PC-9 (cell line): ENCODE measurements around the gene MTHFSD. TPM values are rescaled to one million over a fixed set of nuclear protein-coding genes. Genes with fewer than 3 reads are reported as not detected.

Source experiments
- BruUV-seq: library from RNA; stranded (reverse); fragments of 400-500 nt; replicated peaks from 2 replicates; lab custom pipeline; 2021; lab: Mats Ljungman, UMichigan
- CTCF ChIA-PET: fragments of 300-600 bp; sonication (Branson Sonifier 250); formaldehyde crosslinking; loops from one replicate; lab custom pipeline; 2022; ENCODE audit warnings: antibody characterized with exemption; lab: Charles Lee
- POLR2A ChIA-PET: fragments of 300-600 bp; sonication (Branson Sonifier 250); formaldehyde crosslinking; loops from one replicate; lab custom pipeline; 2022; ENCODE audit warnings: antibody characterized with exemption; ENCODE audit not compliant: unreplicated experiment; lab: Charles Lee
- DNase-seq, 2 experiments: peaks; one replicate each; pipeline versions ENCODE4 v3.0.0 to v3.0.0-alpha.2; 2015 to 2022; ENCODE audit warnings: mixed read lengths in 1 of 2
- H2AFZ ChIP-seq: fragments of 200-600 bp; sonication (generic); 2 replicates; pipeline ENCODE4 v1.8.1; 2017; ENCODE audit warnings: antibody characterized with exemption
- H3F3A ChIP-seq: fragments of 200-600 bp; sonication (generic); 2 replicates; pipeline ENCODE4 v1.8.1; 2017; ENCODE audit warnings: antibody characterized with exemption, mild to moderate bottlenecking, low read depth; ENCODE audit not compliant: insufficient read depth
- H3K27ac ChIP-seq: fragments of 200-600 bp; sonication (generic); 2 replicates; pipeline ENCODE4 v1.6.1; 2016; ENCODE audit warnings: mixed run types
- H3K27me3 ChIP-seq: fragments of 200-600 bp; sonication (generic); 2 replicates; pipeline ENCODE4 v1.6.1; 2016; ENCODE audit warnings: low read depth, mixed run types; ENCODE audit not compliant: insufficient read depth
- H3K36me3 ChIP-seq: fragments of 200-600 bp; sonication (generic); 2 replicates; pipeline ENCODE4 v1.6.1; 2016; ENCODE audit warnings: low read depth, mixed run types
- H3K4me1 ChIP-seq: fragments of 200-600 bp; sonication (generic); replicated peaks from 2 replicates; pipeline ENCODE4 v1.6.1; 2016; ENCODE audit warnings: mixed run types; ENCODE audit not compliant: insufficient read depth
- H3K4me2 ChIP-seq: fragments of 200-600 bp; sonication (generic); 2 replicates; pipeline ENCODE4 v1.6.1; 2017; ENCODE audit warnings: mixed run types
- H3K4me3 ChIP-seq: fragments of 200-600 bp; sonication (generic); 2 replicates; pipeline ENCODE4 v1.6.1; 2016; ENCODE audit warnings: mixed run types
- H3K79me2 ChIP-seq: fragments of 200-600 bp; sonication (generic); 2 replicates; pipeline ENCODE4 v1.6.1; 2017; ENCODE audit warnings: low read depth, mixed run types
- H3K9me2 ChIP-seq: fragments of 200-600 bp; sonication (generic); 2 replicates; pipeline ENCODE4 v1.8.1; 2017; ENCODE audit warnings: mild to moderate bottlenecking; ENCODE audit not compliant: insufficient read depth
- H3K9me3 ChIP-seq: fragments of 200-600 bp; sonication (generic); 2 replicates; pipeline ENCODE4 v1.8.1; 2016; ENCODE audit warnings: low read depth; ENCODE audit not compliant: insufficient read depth
- H4K20me1 ChIP-seq: fragments of 200-600 bp; sonication (generic); 2 replicates; pipeline ENCODE4 v1.8.1; 2017; ENCODE audit not compliant: insufficient read depth
- EZH2 ChIP-seq: fragments of 200-600 bp; sonication (generic); IDR thresholded peaks from 2 replicates; pipeline ENCODE4 v1.8.0; 2017; ENCODE audit warnings: antibody characterized with exemption, low read depth
- intact Hi-C: fragments of 100-400 bp; cut with micrococcal nuclease; formaldehyde crosslinking; loops from one replicate; pipeline ENCODE4 v1.10.0; 2022; ENCODE audit not compliant: unreplicated experiment
- total RNA-seq: library from RNA; stranded (reverse); gene quantifications from 2 replicates; pipeline ENCODE4 v1.2.3, GENCODE V29; 2021
- TF ChIP-seq, protein P1 (sequence below): fragments of 200-600 bp; sonication (generic); conservative IDR thresholded peaks from 2 replicates; pipeline ENCODE4 v1.6.1; 2017; ENCODE audit warnings: mixed run types, antibody characterized with exemption, mild to moderate bottlenecking, moderate library complexity

The MTHFSD gene
- total RNA-seq, 1 experiment from 2014 or later = 25.7 TPM

DNA sequence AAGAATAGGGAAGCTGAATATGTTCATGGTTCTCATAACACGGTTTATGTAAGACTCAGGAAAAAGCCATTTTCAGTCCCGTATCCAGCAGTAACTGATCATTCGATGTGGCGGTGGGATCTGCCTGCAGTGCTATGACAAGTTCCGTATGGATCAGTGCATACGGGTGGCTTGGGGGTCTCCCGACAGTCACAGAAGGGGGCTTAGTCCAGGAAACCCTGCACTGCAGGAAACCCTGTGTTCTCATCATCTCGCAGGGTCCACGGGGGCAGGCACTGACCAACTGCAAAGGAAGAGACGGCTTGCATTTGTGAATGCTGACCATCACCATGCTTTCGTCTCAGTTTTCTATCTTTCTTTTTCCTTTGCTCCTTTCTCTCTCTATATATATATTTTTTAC lies 7.7 kb downstream of the MTHFSD start:
- Histone ChIP-seq H3K4me2 (no peak overlapping the region), H3K27ac (no peak overlapping the region), H2AFZ (no peak overlapping the region), H3K9me2 (no peaks in the 10 kb centered on the region), H3K27me3 (no peaks in the 10 kb centered on the region), H4K20me1 (peaks cover 10% of the 10 kb centered on the region; the same call in 1 of the 2 replicates), H3K4me1 (no peaks in the 10 kb centered on the region), H3K4me3 (no peak overlapping the region), H3F3A (no peaks in the 10 kb centered on the region), H3K9me3 (no peaks in the 10 kb centered on the region), H3K79me2 (no peaks in the 10 kb centered on the region), H3K36me3 (peaks cover 15% of the 10 kb centered on the region)
- TF ChIP-seq, protein P1, sequence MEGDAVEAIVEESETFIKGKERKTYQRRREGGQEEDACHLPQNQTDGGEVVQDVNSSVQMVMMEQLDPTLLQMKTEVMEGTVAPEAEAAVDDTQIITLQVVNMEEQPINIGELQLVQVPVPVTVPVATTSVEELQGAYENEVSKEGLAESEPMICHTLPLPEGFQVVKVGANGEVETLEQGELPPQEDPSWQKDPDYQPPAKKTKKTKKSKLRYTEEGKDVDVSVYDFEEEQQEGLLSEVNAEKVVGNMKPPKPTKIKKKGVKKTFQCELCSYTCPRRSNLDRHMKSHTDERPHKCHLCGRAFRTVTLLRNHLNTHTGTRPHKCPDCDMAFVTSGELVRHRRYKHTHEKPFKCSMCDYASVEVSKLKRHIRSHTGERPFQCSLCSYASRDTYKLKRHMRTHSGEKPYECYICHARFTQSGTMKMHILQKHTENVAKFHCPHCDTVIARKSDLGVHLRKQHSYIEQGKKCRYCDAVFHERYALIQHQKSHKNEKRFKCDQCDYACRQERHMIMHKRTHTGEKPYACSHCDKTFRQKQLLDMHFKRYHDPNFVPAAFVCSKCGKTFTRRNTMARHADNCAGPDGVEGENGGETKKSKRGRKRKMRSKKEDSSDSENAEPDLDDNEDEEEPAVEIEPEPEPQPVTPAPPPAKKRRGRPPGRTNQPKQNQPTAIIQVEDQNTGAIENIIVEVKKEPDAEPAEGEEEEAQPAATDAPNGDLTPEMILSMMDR = no peak
- no peak for TF ChIP-seq EZH2
- ChIA-PET CTCF (no interaction called here), POLR2A (no interaction called here)
- DNase-seq = no peak
- intact Hi-C loops = no loop called here
- BruUV-seq = no TSS peak

DNA sequence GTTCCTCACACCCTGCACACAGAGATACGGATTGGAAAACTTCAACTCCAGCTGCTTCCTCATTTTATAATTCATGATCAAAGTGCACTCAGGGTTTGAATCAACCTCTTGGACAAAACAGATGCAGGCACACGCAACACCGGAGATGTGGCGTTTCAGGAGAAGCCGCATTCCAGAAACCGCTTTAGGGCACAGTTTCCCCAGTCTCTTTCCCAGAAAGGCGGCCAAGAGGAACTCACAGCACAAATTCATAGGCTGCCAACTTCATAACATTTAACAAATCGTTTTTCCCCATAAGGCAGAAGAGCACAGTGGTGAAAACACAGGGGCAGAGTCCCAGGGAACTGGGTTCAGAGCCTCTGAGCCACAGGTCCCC lies 8.4 kb downstream of the MTHFSD start:
- Histone ChIP-seq H3K36me3 (peaks cover 9% of the 10 kb centered on the region; the same call in 1 of the 2 replicates), H3K4me2 (no peak overlapping the region), H3K27me3 (no peaks in the 10 kb centered on the region), H3K9me3 (no peaks in the 10 kb centered on the region), H2AFZ (no peak overlapping the region), H3K27ac (no peak overlapping the region), H3F3A (no peaks in the 10 kb centered on the region), H3K79me2 (no peaks in the 10 kb centered on the region), H3K9me2 (no peaks in the 10 kb centered on the region), H3K4me3 (no peak overlapping the region), H4K20me1 (peaks cover 10% of the 10 kb centered on the region; the same call in 1 of the 2 replicates), H3K4me1 (no peaks in the 10 kb centered on the region)
- TF ChIP-seq, protein P1 = no peak
- TF ChIP-seq EZH2 = no peak
- no peak for DNase-seq
- intact Hi-C loops = no loop called here
- ChIA-PET CTCF (no interaction called here), POLR2A (no interaction called here)
- no TSS peak for BruUV-seq

DNA sequence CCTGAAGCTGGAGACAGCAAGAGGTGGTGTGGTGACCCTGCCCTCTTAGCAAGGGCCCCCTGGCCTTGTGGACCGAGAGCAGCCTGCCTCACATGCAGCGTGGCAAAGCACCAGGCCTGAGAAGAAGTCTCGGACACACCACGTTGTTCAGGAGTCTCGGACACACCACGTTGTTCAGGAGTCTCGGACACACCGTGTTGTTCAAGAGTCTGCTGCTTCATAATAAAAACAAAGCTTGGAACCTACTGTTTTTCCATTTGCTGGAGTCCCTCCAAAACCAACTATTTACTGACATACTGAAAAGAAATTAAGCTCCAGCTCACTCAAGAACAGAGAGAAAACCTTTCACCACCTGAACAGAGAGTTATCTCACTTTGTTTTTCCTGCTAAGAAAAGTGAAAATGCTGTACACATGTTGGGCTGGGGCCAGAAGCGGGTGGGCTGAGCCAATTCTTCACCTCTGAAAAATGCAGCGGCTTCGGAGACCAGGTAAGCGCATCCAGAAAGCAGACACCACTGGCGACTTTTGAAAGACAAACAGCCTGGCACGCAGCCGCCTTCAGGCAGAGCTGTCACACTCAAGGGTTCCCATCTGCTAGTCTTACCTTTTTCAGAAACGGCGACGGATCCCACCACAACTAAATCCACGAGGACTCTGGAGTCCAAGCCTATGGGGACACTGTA lies 8.9 kb downstream of the MTHFSD start:
- Histone ChIP-seq H3K27me3 (no peaks in the 10 kb centered on the region), H3K27ac (no peak overlapping the region), H3K4me2 (no peak overlapping the region), H3K79me2 (no peaks in the 10 kb centered on the region), H3K36me3 (peaks cover 4% of the 10 kb centered on the region; the same call in 1 of the 2 replicates), H2AFZ (no peak overlapping the region), H4K20me1 (peaks cover 10% of the 10 kb centered on the region; the same call in 1 of the 2 replicates), H3K4me3 (no peak overlapping the region), H3K9me3 (no peaks in the 10 kb centered on the region), H3K9me2 (no peaks in the 10 kb centered on the region), H3F3A (no peaks in the 10 kb centered on the region), H3K4me1 (no peaks in the 10 kb centered on the region)
- intact Hi-C loops = no loop called here
- BruUV-seq = no TSS peak
- DNase-seq = no peak
- ChIA-PET POLR2A (no interaction called here), CTCF (no interaction called here)
- TF ChIP-seq, protein P1 = no peak
- no peak for TF ChIP-seq EZH2
